Endodermal cell (in vitro differentiated cells): Measurements from ENCODE around the gene SPEM2. TPM values are rescaled to one million over a fixed set of nuclear protein-coding genes. Genes with fewer than 3 reads are reported as not detected.

Experiments
- DNase-seq: peaks from one replicate; pipeline ENCODE4 v3.0.0-alpha.2; 2017
- H3K27ac ChIP-seq: 2 replicates; pipeline ENCODE4 v1.5.1; 2013; ENCODE audit warnings: mild to moderate bottlenecking, low read depth, low read length, moderate library complexity
- H3K27me3 ChIP-seq: 2 replicates; pipeline ENCODE4 v1.6.1; 2013; ENCODE audit warnings: mild to moderate bottlenecking, low read length, moderate library complexity; ENCODE audit not compliant: insufficient read depth, control insufficient read depth, poor library complexity, severe bottlenecking
- H3K36me3 ChIP-seq: 2 replicates; pipeline ENCODE4 v1.7.0; 2013; ENCODE audit warnings: mild to moderate bottlenecking, low read length, moderate library complexity; ENCODE audit not compliant: control insufficient read depth, insufficient read depth
- H3K4me1 ChIP-seq: one replicate; pipeline ENCODE4 v1.7.0; 2013; ENCODE audit warnings: low read length; ENCODE audit not compliant: control insufficient read depth, insufficient read depth
- H3K4me3 ChIP-seq: 2 replicates; pipeline ENCODE4 v1.5.1; 2013; ENCODE audit warnings: mild to moderate bottlenecking, low read length, moderate library complexity
- H3K9ac ChIP-seq: 2 replicates; pipeline ENCODE4 v1.6.1; 2013; ENCODE audit warnings: mild to moderate bottlenecking, low read length, moderate library complexity; ENCODE audit not compliant: poor library complexity, severe bottlenecking; ENCODE audit errors: extremely low read depth
- H3K9me3 ChIP-seq: 2 replicates; pipeline ENCODE4 v1.6.1; 2013; ENCODE audit warnings: mild to moderate bottlenecking, low read length, moderate library complexity; ENCODE audit not compliant: control insufficient read depth
- H3K27ac Mint-ChIP-seq: 2 replicates; pipeline ENCODE4 v1.8.0; 2020; ENCODE audit warnings: mixed read lengths
- H3K27me3 Mint-ChIP-seq: 2 replicates; pipeline ENCODE4 v1.8.0; 2021; ENCODE audit warnings: mild to moderate bottlenecking, mixed read lengths; ENCODE audit not compliant: insufficient read depth
- H3K36me3 Mint-ChIP-seq: 2 replicates; pipeline ENCODE4 v1.8.0; 2020; ENCODE audit warnings: low read depth, mixed read lengths
- H3K4me1 Mint-ChIP-seq: 2 replicates; pipeline ENCODE4 v1.8.0; 2020; ENCODE audit warnings: mixed read lengths
- H3K4me3 Mint-ChIP-seq: 2 replicates; pipeline ENCODE4 v1.8.0; 2020; ENCODE audit warnings: mild to moderate bottlenecking, moderate library complexity, mixed read lengths
- H3K9me3 Mint-ChIP-seq: 2 replicates; pipeline ENCODE4 v1.8.0; 2020; ENCODE audit warnings: mild to moderate bottlenecking, mixed read lengths
- CTCF ChIP-seq: fragments of 200-600 bp; sonication (generic); conservative IDR thresholded peaks from 2 replicates; pipeline ENCODE4 v1.5.0; 2021; ENCODE audit warnings: antibody characterized with exemption, mild to moderate bottlenecking
- WGBS, 2 experiments: methylation state at CpG; one replicate each; pipeline versions ENCODE4 v1.1.5 to v1.1.7; 2013; ENCODE audit warnings: missing lambda C conversion rate in 2 of 2, mixed read lengths in 1 of 2; ENCODE audit not compliant: insufficient coverage in 1 of 2, insufficient read length in 1 of 2; 5-methylcytosine and 5-hydroxymethylcytosine counted together
- total RNA-seq, 2 donors: library from RNA; stranded (reverse); fragmentation: NEBNext Ultra II Directional in 1 of 2; extraction: Animal tissue kit (Norgen Biotek cat#: 25700) in 1 of 2; gene quantifications; 2 replicates in 1 of 2; 3 replicates in 1 of 2; pipeline ENCODE4 v1.2.1, GENCODE V29; 2021

Gene SPEM2
- total RNA-seq, 2 donors from 2014 or later = not detected

DNA sequence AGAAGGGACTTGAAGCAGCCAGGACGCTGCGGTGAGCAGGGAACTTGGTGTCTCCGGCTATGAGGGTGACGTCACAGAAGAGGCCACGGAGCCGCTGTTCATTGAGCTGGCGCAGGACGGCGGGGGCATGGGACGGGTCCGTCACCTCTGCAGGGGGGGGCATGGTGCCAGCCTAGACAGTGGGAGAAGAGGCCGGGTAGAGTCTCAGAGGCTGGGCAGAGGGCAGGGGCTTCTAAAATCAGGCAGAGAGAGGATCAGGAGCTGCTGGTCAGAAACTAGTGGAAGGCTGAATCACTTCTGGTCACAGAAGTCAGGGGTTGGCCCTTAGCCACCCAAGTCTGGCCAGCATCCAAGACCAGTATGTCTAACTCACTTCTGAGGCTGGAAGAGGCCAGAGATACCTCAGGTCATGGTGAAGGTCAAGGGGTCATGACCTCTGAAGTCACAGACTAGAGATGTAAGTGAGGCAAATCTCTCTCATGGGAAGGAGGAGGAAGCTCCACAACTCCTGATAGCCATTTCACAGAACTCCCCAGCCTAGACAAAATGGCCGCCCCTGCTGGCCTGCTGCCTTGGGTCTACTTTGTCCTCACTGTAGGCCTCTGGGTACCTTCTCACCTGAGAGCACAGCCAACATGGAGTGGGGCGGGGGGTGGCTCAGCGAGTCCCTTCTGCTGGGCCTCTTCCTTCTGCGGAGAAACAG lies 41.4 kb downstream of the SPEM2 start:
- no peak for DNase-seq
- no peak for TF ChIP-seq CTCF
- H3K9me3 Mint-ChIP-seq = no peaks in the 10 kb centered on the region
- Histone ChIP-seq H3K36me3 (peaks cover 11% of the 10 kb centered on the region), H3K27ac (no peak overlapping the region), H3K27me3 (no peaks in the 10 kb centered on the region), H3K9ac (no peak overlapping the region), H3K4me1 (no peaks in the 10 kb centered on the region), H3K4me3 (no peak overlapping the region), H3K9me3 (no peaks in the 10 kb centered on the region)
- no peaks in the 10 kb centered on the region for H3K4me1 Mint-ChIP-seq
- H3K27me3 Mint-ChIP-seq = no peaks in the 10 kb centered on the region
- peak overlapping the region; percentile 78 for H3K27ac Mint-ChIP-seq
- H3K4me3 Mint-ChIP-seq = no peak overlapping the region
- peaks cover 19% of the 10 kb centered on the region for H3K36me3 Mint-ChIP-seq
- 92 to 97% methylated on average over 13 to 15 of the region's 16 CpGs for WGBS, 2 experiments

- Mint-ChIP-seq H3K36me3 (peaks cover 19% of the 10 kb centered on the region), H3K4me1 (no peaks in the 10 kb centered on the region), H3K27ac (no peak overlapping the region), H3K4me3 (no peak overlapping the region), H3K27me3 (no peaks in the 10 kb centered on the region), H3K9me3 (no peaks in the 10 kb centered on the region)
- 95 to 100% methylated on average over 1 to 3 of the region's 3 CpGs for WGBS, 2 experiments
- Histone ChIP-seq H3K36me3 (peaks cover 11% of the 10 kb centered on the region), H3K9ac (no peak overlapping the region), H3K9me3 (no peaks in the 10 kb centered on the region), H3K4me1 (no peaks in the 10 kb centered on the region), H3K27ac (no peak overlapping the region), H3K4me3 (no peak overlapping the region), H3K27me3 (no peaks in the 10 kb centered on the region)
- TF ChIP-seq CTCF = no peak
- no peak for DNase-seq
These were observed 42.1 kb downstream of the SPEM2 start for GRCh38 chr17:7467498-7467897.

- Mint-ChIP-seq H3K27ac (peak overlapping the region; percentile 30), H3K4me1 (no peaks in the 10 kb centered on the region), H3K27me3 (no peaks in the 10 kb centered on the region), H3K36me3 (peaks cover 18% of the 10 kb centered on the region), H3K9me3 (no peaks in the 10 kb centered on the region), H3K4me3 (no peak overlapping the region)
- Histone ChIP-seq H3K9ac (no peak overlapping the region), H3K27me3 (no peaks in the 10 kb centered on the region), H3K27ac (no peak overlapping the region), H3K36me3 (peaks cover 11% of the 10 kb centered on the region), H3K4me1 (no peaks in the 10 kb centered on the region), H3K9me3 (no peaks in the 10 kb centered on the region), H3K4me3 (no peak overlapping the region)
- DNase-seq = no peak
- no peak for TF ChIP-seq CTCF
- 94 to 97% methylated on average over 11 of the region's 11 CpGs for WGBS, 2 experiments
These were observed 42.9 kb downstream of the SPEM2 start for GRCh38 chr17:7468290-7468689.
